Activated CD4-positive, alpha-beta T cell treated with anti-CD3 and anti-CD28 coated beads, Interleukin-2, Interleukin-6, amounts not matched to agents 100 ng/mL and 50 ng/mL, durations not matched to agents 16 hours and 8 hours (primary cell): ENCODE data around the gene LTBP2.

ENCODE experiments used
- DNase-seq: peaks from one replicate; pipeline ENCODE4 v3.0.0-alpha.2; 2020

The LTBP2 gene

DNA sequence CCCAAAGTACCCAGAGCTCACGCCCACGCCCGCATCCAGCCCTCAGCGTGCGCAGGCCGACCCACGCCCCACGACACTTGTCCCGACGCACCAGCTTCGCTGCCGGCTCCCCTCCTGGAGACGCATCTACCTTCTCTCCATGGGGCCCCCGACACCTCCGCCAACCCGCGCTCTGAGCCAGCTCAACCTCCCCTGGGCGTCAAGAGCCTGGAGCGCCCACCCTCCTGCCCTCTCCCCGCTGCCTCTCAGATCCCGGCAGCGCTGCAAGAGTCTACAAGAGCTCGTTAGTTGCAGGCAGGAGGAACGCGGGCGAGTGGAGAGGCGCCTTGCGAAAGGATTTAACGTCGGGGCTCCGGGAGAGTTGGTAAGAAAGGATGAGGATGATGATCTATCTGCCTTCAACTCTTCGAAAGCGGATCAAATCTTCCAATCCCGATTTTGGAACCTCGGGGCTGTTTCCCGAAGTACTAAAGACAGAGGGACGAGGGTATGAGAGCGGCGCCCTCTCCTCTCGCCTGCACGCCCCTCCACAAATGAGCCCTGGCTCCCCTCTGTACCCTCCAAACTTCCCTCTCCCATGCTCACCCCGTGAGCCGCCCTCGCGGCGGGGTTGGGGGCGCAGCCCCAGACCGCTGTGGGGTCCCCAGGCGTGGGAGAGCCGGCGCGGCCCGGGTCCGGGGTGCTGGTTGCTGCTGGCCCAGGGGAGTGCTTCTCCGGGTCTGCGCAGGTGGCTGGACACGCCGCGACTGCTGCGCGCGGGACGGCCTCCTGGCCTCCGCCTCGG lies 979 bp downstream of the LTBP2 start:
- DNase-seq: no peak

DNA sequence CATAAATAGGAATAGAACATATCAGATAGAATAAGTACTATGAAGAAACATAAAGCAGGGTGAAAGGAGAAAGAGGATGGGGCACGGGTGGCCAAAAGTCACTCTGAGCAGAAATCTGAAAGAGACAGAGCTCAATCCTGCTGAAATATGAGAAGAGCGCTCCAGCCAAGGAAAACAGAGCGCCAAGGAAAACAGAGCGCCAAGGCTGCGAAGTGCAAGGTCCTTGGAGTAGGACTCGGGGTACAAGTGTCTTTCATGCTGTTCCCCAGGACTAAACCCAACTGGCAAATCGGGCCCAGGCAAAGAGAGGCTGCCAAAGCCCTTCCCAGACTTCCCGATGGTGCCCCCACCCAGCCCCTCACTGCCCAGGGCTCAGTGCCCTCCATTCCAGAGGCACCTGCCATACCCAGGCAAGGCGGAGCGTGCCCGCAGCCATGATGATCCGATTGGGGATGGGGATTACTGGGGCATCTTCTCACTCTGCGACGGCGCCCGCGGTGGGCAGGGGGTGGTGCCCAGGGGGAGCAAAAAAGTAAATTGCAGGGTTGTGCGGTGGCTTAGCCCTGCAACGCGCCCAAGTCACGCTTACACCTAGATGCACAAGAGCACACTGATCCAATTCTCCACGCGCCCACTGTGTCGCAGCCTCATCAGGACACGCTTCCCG lies 1.7 kb downstream of the LTBP2 start:
- DNase-seq: no peak

DNA sequence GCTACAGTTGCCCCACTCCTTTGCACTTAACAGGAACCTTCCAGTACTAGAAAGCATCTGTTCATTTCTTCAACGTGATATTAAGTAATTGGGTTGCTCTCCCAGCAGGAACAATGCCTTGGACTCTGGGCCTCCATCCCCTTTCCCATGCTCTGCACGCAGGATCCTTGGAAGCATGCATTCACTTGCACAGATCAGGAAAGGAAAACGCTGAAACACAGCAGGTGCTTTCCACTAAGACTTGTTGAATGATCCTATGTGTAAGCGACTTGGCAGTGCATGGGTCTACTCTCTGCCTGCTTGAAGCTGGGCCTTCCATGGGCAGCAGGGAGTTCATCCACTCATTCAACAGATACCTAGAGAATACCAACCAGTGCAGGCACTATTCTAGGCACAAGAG lies 2.3 kb downstream of the LTBP2 start:
- DNase-seq: no peak

DNA sequence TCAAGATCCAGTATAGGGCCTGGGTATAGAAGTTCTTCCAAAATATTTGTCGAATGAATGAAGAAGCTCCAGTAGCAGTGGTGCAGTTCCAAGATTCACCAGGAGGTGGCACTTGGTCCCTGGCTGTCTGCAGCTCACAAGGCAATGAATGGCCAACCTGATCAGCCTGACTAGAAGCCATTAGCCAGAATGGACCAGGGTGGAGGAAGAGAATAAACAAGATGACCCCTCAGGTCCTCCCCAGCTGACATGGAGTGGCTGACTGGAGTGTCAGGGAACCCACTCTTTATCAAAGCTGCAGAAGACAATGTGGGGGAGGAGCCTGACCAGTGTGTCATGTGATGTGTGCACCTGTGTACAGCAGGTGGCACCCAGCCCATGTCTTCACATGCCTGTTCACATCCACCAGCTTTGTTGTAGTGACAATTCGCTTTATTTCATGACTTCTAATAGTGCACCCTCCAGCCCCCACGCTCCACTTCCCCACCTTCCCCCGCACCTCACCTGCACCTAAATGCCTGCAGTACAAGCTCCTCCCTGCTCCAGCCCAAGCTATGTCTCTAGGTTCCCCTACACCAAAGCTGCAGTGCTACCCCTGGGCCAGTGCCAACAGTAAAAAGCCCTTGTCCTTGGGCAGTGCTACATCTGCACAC lies 3.0 kb downstream of the LTBP2 start:
- peak; percentile 88 for DNase-seq

DNA sequence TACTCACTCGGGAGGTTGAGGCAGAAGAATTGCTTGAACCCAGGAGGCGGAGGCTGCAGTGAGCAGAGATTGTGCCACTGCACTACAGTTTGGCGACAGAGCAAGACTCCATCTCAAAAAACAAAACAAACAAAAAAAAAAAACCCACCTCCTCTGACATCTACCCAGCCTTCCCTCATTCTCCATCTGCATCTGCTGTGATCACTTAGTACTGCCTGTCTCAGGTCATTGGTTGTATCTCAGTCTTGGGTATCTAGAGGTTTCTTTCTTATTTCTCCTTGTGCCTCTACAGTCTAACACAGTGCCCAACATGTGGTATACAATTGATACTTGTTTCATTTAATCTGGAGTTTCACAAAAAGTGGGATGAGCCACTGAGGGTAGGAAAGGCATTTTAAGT lies 5.3 kb downstream of the LTBP2 start:
- no peak for DNase-seq

DNA sequence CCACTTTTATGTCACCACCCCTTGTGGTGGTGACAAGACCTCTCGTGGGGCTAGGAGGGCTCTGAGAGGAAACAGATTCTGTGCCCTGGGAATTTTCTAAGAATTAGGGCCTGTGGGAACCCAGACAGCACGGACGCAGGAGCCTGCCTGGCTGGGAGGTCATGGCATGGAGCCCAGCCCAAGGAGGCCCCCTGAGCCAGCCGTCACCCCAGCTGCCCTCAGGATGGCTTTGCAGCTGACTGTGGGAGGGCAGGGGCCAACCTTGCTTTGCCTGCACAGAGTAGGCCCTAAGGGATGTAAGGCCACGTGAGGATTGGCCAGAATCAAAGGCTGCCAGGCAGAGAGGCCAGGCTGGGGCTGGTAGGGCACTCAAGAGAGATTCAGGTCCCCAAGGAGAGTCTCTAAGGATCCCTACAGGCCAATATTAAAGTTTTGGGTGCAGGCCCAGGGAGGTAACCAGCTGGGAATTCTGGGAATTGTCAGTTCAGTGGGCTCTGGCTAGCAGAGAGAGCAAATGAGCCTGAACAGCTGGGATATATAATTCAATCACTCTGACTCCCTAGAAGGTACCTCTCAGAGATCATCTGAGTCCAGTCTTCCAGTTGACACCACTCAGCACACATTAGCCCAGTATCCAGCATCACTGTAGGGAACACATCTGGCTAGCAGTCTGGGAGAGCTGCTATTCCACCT lies 6.4 kb downstream of the LTBP2 start:
- DNase-seq: no peak

DNA sequence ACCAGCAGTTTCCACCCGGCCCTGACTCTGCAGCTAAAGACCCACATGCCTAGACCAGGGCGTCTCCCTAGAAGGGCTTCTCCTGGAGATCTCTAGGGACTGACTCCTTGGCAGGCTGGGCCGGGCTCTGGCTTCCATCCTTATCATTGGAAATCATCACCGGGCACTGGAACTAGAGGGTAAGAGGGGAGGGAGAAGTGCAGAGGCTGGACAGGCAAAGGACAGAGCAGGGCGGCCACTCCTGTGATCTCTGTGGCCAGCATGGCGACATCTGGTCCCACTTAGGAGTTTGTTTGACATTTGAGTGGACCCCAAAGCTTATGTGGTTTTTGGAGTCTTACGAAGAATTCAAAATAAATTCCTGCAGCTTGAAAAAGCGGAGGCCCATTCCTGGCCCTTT lies 7.1 kb downstream of the LTBP2 start:
- no peak for DNase-seq

DNA sequence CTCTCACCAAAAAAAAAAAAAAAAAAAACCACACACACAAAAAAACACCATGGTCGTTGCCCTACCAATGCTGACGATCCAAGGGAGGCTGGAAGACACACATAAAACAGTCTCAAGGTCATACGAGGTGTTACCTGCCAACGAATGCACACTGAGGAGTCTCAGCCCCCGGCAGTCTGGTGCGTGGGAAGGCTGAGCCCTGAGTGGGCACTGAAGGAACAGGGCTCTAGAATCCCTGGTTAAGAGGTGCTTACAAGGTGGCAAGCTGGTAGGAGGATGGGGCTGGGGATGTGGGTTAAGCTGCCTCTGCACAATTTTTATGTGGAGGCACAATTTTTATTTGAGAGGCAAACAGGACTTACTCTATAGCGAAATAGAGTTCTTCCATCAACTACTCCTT lies 7.9 kb downstream of the LTBP2 start:
- no peak for DNase-seq

DNA sequence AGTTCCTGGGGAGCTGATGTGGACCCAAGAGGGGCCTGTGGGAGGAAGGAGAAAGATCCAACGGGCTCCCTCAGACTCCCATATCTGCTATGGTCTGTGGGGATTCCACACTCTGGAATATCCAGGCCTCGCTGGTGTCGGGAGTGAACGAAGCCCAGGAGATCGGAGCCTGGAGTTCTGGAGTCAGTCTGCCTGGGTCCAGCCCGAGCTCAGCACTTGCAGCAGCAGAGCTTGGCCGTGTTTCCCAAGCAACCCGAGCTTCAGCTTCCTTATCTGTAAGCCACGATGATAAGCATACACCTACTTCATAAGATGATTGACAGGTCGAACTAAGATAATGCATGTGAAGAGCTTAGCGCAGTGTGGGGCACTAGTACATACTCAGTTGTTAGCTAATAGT lies 10.1 kb downstream of the LTBP2 start:
- DNase-seq: no peak

DNA sequence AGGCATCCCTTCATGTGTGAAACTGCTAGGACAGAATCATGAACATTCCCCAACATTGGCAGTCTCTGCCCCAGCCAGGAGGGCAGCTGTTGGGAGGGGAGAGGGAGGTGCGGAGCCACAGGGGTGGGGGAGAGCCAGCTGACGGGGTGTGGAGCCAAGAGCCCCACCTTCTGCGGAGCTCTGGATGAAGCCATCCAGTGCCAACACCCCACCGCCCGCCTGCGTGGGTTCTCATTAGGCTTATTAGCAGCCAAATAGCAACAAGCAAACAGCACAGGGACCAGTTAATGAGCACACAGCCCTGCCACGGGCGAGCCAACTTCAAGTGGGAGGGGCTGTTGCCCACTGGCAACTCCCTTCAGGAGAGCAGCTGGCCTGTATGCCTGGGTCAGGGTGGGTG lies 12.1 kb downstream of the LTBP2 start:
- DNase-seq: no peak

DNA sequence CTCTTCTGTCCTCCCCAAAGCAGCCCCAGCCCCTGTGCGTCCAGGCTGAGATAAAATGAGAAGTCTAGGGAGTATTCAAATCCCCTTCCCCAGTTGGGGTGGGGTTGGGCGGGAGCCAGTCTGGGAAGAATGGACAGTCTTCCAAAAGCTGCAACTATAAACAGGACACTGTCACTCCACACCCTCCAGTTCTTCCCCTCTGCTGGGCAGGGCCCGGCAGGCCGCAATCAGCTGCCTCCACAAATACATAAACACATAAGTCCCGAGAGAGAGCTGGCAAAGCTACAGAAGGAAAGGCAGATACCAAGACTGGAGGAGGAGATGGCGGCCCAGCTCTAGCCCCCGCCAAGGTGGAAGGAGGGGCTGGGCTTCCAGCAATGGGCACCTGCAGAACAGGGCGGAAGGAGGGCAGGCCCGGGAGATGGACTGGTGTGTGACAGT lies 12.7 kb downstream of the LTBP2 start:
- DNase-seq: no peak

DNA sequence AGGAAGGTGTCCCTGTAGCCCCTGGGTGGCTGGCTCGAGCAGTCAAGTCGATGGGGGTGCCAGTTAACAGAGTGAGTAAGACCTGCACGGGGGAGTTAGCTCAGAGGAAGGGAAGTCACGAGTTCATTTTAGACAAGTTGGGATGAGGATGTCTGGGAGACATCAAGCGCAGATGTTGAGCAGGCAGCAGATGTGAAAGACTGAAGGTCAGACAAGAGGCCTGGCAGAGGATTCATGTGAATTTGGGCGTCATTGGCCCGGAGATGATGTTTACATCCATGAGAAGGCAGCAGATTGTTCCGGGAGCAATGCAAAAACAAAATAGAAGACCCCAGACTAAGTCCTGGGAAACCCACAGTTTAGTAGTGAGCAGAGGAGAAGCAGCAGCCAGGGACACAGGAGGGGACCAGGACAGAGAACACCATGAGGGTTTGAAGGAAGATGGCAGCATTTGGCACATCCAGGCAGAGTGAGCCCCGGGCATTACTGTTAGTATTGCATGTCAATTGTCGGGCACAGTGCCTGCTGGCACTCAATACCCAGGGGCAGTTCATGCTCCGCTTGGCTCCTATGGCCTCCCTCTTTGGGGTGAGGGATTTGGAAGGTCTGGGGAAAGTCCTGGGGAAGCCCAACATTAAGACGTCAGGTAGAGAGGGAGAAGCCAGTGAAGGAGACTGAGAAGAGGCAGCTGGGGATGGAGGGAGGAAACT lies 15.1 kb downstream of the LTBP2 start:
- no peak for DNase-seq

DNA sequence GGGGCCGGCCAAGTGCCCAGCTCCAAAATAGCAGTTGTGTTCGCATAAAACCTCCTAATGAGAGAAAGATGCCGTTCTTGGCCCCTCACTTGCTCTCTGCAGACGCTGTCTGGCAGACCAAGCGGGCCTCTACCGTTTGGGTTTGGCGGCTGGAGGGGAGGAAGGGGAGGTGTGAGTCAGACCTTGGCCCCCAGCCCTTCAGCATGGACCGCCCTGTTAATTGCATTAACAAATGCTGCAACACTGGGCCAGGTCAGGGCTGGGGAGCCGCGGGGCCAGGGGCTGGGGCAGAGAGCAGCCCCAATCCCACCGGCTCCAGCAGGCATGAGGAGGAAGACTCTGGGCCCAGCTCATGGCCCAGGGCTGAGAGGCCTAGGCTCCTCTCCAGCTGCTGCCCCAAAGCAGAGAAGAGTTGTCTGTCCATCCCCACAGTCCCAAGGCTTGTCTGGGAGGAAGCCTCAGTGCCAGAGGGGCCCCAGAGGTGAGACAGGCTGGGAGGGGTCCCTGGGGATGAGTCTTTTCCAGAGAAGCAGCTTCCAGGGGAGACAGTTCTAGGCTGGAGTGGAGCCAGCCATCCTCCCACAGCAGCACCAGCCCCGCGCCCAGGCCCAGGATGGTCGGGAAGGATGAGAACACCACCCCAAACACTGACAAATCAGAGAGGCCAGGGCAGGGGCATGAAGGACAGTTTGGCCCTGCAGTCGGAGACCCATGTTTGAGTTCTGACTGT lies 16.9 kb downstream of the LTBP2 start:
- no peak for DNase-seq

DNA sequence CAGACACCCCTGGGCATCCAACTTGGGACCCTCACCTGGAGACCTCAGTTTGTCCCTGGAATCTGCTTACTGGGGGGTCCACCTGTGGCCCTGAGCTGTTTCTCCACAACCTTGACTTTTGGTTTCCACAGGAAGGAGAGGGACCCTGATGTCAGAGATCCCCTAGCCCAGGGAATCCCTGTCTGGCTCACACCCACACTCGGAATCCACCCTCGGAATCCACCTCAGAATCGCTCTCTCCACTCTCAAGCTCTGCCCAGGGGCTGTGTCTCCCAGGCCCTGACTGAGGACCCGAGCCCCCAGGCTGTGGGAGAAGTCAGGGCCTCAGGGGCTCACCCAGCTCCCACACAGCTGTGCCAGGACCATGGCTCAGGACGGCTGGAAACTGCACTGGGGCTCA lies 17.4 kb downstream of the LTBP2 start:
- DNase-seq: no peak

DNA sequence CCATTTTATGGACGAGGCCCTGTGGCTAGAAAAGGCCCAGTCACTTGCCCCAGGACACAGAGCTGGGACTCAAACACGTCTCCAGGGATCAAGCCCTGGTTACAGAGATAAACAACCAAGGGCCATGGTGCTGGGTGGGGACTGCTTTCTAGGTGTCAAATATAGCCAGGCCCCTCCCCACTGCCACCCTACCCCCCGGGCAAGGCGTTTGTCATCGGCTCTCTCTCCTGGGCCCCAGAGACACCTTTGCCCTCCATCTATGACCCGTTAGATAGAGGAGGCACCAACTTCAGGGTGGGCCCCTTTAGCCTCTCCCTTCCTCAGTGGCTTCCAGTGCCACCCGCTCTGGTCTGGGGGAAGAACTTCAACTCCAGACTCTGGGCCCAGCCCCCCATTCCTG lies 18.0 kb downstream of the LTBP2 start:
- DNase-seq: no peak

DNA sequence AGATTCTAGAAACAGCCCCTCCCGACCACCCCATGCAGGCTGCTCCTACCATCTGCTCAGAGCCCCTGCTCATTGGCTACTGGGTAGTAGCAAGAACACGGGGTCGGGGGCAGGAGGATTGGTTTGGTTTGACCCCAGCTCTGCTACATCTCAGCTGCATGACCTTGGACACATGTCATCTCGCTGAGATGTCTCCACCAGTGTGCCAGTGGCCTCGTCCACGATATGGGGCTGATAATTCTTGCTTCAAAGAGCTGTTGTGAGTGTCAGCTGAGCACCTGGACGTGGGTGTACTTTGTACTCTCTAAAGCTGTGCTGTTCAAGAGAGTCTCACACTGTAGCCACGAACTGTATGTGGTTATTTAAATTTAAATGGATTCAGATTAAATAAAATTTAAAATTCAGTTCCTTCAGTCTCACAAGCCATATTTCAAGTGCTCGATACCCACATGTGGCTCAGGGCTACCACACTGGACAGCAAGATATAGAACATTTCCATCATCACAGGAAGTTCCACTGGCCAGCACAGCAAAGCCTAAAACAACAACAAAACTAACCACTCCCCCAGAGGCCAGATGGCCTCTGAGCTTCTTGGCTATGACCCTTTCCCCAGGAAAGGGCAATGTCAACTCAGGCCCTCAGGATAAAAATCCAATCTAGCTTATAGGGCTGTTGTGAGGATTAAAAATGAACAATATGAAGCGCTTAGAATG lies 18.6 kb downstream of the LTBP2 start:
- DNase-seq: no peak

DNA sequence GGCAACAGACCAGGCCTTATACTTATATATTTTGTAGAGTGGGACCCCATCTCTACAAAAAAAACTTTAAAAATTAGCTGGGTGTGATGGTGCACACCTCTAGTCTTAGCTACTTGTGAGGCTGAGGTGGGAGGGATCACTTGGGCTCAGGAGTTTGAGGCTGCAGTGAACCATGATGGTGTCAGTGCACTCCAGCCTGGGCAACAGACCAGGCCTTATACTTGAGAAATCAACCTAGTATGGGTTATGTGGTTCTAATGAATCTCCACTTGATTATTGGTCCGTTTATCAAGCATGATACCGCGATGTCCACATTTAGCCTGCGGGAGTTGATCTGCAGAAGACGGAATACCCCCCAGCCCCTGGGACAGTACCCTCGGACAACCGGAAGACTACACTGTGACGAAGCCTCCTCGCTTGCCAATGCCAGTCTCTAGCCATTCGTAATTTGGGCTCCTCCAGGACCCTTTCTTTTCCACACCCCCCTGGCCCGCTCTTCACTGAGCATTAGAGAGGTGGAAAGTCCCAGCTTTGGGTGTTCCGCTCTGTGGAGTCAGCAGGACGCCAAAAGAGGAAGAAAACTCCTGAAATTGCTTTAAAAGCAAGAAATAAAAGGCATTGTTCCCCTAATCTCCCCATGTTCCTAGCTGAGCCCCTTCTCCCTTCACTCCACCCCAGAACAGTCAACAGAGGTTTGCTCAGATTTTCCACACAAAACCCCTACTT lies 19.4 kb downstream of the LTBP2 start:
- no peak for DNase-seq

DNA sequence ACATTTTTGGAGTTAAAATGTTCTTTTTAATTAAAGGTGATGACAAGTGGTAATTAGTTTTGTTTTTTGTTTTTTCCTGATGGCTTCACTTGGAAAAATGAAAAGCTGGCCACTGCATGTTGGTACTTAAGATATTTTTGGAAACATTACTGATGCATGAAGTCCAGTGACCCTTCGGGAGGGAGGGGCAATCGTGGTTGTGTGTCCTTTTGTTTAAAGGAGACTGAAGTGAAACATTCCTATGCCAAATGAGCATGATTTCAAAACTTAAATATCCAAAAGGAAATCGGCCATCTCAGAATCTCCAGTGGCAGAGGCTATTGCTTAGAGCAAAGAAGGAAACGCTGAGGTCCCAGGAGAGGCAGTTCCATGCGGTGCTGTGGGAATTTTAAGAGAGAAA lies 20.1 kb downstream of the LTBP2 start:
- DNase-seq: no peak

DNA sequence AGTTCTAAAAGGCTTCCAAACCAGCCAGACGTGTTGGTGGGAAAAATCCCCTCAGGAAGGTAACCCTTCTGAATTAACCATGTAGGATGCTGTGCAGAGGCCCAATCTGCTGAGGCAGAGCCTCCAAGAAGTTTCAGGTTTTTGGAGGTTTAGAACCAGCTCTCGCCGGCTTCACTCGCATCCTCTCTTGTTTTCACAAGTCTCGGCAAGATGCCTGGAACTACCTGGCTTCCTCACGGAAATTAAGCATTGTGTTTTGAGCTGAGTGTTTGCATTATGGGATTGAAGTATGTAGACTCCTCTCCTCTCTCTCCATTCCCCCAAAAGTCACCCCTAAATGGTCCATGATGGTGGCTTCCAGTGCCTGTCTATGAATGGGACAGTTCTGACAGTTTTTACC lies 20.6 kb downstream of the LTBP2 start:
- no peak for DNase-seq

DNA sequence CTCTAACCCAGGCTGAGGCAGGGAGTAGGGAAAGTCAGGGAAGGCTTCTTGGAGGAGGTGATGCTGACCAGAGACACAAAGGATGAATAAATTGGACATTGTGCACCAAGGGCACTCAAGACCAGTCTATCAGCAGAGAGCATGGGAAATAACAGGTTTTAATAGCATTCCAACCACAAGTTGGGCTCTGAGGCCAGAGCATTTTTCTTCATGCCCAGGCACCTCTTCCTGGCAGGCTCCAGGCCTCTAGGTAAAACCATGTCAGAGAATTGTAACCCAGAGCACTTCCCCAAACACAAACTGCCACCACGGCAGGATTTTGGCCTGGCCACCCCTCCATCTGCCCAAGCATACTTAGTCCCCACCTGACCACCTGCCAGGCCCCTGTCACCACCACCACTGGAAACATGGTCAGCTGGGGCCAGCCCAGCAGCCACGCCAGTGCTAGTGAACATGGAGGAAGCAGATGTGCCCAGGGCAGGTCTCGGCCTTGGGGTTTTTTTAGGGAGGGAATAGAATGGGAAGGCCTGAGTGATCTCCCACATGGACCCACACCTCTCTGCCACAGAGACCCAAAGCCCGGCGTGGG lies 22.7 kb downstream of the LTBP2 start:
- no peak for DNase-seq

DNA sequence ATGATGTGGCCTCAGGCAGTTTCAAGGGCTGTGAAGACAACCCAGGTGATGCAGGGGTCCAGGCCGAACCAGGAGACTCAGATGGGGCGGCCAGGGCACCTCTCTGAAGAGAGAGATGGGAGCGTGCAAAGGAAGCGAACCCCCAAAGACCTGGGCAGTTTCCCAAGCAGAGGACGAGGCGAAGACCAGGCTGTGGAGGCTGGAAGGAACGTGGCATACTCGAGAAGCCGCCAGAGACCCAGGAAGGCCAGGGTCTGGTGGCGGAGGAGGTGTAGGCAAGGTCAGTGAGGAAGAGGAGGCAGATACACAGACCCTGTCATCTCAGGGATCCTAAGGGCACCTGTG lies 24.7 kb downstream of the LTBP2 start:
- DNase-seq: no peak
